HG02870 (cell line): Measurements from ENCODE around the gene ST7.
"Not testable (repeated sequence)": the region's sequence is repeated elsewhere in the genome, so short reads cannot be mapped to it uniquely, and the experiment has no call there.

Experiments used
- ATAC-seq: cut with Tn5 transposase; IDR thresholded peaks from one replicate; pipeline ENCODE4 v1.9.1; 2021; ENCODE audit warnings: mild to moderate bottlenecking, moderate library complexity; ENCODE audit not compliant: unreplicated experiment

Gene ST7

DNA sequence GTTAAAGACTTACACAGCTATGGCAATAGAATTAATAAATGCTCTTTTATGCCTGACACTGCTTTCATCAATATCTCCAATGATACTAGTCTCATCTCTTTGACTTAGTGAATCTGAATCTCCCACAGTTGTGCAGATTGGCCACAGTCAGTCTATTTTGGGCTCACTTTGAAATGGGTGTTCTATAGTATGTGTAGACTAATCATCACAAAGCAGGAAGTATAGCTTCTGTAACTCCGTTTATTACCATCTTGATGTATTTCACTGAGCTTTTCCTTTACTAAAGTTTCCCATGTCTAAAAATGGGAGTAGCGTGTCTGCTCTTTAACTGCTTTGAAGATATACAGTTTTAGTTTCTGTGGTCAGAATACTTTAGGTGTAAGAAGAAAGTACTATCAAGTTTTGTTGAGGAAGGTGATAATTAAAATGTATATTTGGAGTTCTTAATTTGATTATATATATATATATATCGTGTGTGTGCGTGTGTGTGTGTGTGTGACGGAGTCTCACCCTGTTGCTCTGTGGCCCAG, 70.1 kb downstream of the ST7 start:
- peak; percentile 73 for ATAC-seq

DNA sequence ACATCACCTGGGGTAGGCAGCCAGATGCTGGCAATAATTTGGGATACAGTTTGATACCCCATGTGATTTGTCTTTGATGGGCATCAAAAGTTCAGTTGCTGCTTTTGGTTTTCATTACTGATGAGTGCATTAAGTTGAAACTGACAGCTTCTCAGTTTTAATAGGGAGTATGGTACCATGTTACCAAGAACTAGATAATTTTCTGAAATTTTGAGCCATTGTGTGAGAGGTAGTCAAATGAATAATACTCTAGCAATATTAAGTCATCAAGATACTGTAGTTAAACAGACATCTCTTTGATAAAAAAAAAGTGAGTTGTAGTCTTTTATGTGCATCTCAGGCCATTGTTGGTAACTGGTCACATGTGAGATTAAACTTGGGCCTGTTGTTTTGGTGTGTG, 71.5 kb downstream of the ST7 start:
- peak; percentile 41 for ATAC-seq

DNA sequence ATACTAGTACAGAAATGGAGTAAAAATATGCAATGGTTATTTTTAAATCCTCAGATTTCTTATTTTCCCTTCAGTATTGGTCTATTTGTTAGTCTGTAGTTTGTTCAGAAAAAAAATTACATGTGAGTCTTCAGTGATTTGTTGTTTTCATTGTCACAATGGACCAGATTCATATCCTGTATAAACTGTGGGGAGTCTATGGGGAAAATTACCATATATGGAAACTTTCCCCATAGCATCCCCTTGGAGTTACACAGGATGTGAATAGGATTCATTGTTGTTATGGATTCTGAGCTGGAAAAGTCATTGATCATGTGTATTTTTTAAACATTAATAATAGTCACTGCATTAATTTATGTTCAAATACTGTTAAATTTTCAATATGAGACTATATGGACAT, 72.6 kb downstream of the ST7 start:
- ATAC-seq, result no peak

DNA sequence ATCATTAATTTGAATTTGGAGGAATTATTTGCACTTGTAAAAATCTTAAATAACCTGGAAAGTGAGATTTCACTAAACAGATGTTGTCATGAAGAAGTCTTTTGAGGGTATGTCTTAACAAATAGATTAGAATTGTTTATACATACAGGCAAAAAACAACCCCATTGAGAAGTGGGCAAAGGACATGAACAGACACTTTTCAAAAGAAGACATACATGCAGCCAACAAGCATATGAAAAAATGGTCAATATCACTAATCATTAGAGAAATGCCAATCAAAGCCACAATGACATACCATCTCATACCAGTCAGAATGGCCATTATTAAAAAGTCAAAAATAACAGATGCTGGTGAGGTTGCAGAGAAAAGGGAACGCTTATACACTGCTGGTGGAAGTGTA, 77.0 kb downstream of the ST7 start:
- ATAC-seq, result not testable (repeated sequence)

DNA sequence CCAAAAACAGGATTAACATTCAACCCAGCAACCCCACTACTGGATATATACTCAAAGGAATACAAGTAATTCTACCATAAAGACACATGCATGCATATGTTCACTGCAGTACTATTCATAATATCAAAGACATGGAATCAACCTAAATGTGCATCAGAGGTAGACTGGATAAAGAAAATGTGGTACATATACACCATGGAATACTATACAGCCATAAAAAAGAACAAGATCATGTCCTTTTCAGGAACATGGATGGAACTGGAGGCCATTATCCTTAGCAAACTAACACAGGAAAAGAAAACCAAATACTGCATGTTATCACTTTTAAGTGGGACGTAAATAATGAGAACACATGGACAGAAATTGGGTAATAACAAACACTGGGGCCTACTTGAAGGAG, 77.5 kb downstream of the ST7 start:
- not testable (repeated sequence) for ATAC-seq

DNA sequence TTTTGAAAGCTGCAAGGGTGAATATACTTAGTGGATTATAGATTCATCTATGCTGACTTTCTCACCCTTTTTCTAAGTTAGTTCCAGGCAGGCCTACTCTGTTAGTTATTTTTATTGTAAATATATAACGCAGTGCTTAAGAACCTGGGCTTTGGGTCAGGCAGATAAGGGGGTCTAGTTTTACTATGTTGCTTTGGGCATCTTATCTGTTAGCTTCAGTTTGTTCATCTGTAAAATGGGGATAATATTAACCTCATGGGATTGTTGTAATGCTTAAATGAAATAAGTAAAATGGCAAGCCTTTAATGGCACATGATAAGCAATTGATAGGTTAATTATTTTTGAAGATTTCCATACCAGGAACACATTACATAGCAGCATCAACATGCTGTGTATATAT, 79.5 kb downstream of the ST7 start:
- ATAC-seq, result no peak

DNA sequence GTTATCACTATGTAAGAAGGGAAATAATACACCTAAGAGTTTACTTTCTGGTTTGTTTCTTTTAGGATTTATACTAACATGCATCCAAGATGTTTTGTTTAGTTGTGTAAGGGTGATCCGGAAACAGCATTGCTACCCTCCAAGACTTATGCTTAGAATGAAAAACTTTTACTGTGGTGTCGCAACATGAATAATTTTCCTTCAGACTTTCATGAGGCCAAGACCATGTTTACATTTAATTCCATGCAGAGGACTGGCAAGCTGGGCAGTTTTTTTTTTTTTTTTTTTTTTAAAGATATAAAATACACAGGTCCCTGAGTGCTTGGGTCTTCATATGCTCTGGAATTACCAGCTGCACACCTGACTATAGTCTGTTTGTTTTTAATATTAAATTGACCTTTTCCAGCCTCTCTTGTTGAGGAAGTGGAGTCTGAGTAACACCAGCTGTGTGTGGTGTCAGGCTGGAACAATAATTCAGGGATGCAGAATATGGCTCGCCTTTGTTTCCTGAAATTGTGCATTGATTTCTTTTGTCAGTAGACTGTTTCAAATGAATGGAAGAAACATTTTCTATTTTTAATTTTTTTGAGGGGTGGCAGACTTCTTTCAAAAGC, 81.7 kb downstream of the ST7 start:
- ATAC-seq, result no peak

DNA sequence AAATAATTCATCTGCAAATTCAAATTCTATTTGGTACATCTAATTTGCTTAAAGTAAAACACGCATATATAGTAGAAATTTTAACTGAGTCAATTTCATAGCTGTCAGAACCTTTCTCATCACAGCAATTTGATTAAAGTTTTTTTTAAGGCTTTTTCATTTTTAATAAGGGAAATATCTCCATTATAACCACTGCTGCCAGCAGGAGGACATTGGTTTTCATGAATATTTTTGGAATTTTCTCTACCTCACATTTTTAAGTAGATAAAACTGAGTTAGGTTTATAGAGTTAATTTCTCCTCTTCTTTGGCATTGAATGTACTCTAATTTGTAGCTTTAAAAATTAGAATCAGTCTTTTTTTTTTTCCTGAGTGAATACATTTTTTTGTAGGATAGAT, 82.2 kb downstream of the ST7 start:
- no peak for ATAC-seq

DNA sequence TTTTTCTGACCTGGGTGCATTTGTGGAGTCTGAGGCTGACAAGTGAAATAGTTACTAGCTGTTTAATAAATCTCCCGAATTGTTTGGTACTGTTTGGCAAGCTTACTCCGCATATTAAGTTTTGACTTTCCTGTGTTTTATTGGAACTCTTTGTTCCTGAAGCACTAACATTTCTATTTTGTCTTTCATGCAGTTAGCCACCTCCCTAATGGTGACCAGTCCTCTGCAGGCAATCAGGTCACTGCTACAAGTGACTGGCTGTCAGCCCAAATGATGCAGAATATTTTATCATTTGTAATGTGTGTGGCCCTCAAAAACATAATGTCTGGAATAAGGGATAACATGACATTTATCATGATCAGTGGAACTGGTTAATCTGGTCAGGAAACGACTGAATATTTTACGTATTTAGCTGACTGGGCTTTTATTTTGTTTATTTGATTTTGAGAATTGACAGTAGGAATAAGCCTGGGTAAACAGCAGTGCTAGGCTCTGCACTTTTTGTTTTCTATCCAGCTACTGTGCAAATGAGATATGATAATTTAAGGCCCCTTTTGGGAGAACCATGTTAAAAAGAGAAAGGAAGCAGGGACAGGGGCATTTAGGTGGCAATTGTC, 82.9 kb downstream of the ST7 start:
- no peak for ATAC-seq

DNA sequence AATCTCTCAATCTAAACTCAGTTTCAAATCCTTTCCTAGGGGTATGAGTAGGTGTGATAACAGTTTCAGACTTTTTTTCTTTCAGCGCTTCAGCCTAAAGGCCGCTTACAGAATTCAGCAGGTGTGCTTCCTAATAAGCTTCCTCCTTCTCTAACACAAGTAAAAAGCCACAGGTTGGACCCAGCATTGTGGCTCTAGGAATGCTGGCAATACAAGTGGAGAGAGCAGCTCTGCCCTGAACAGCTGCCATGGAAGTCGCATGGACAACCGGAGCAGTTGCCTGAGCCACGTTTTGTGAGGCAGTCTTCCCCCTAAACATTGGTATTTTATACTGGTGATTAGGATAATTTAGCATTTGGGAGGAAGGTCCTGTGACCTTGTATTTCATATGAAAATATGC, 83.5 kb downstream of the ST7 start:
- no peak for ATAC-seq

DNA sequence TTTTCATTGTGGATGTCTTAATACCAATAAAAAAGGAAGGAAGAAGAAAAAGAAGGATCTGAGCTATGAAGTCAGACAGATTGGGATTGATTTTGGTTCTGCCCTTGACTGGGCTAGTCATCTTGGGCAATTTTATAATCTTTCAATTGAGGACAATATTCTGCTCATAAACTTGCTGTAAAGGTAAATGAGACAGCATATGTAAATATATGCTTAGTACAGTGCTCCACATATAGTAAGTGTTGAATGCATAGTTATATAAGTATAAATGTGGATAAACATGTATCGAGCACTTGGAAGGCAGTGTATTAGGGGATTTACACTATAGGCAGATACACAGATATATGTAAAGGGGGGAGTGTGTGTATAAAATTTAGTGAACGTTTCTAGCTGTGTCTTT, 85.1 kb downstream of the ST7 start:
- no peak for ATAC-seq

DNA sequence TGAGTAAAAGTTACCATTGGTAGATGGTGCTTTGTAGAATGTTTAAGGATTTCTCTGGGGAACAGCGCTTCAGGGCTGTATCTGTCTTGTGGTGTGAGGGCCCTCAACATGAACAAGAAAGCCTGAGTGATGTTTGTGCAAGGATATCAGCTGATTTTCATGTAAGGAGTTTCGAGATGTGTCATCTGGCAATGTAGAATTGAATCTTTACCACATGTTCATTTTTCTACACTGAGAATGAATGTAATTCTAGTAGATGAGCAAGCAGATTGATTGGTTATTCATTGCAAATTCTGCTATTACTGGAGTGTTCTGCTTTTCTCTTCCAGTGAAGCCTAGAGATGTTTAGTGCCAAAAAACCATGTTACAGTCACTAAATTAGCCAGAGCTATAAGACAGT, 87.7 kb downstream of the ST7 start:
- ATAC-seq, result peak; percentile 97

DNA sequence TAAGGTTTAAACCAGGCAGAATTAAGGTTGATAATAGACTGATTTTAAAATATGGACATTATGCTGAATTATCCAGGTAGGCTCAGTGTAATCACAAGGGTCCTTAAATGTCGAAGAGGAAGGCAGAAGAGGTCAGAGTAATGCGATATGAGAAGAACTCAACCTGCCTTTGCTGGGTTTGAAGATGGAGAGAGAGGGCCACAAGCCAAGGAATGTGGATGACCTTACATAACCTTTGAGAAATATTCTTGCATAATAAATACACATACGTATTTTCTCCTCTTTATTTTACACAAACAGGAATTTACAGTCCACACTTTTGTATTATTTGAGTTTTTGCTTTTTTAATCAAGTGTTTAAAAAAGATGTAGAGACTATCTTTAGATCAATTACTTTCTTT, 88.5 kb downstream of the ST7 start:
- ATAC-seq, result no peak

DNA sequence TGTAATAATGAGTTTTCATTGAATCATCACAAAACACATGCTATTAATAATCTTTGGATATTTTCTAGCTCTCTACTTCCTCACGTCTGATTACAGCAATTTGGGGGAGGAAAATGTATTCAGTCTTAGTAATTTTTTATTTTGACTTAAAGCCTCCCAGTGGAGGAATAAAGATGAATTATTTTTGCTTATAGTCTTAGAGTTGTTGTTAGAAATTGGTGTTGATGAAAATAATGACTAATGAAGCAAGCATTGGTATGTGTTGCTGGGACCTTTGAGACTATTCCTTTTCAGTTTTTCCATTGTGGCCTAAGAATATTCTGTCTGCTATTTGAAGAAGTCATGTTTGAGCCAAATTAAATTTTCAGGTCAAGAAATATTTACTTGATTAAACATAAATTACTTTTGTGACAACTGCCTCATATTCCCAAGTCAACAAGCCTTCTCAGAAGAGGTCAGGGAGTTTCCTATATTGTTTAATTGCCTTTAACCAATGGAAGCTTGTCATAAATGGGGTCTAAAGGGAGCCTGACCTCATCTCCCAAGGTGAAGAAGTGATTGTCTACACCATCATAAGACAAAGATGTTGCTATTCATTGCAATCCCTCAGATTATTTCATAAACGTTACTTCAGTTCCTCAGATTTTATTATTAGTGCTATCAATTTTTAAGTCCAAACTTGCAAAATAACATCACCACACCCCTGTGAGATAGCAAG, 90.0 kb downstream of the ST7 start:
- ATAC-seq, result no peak

DNA sequence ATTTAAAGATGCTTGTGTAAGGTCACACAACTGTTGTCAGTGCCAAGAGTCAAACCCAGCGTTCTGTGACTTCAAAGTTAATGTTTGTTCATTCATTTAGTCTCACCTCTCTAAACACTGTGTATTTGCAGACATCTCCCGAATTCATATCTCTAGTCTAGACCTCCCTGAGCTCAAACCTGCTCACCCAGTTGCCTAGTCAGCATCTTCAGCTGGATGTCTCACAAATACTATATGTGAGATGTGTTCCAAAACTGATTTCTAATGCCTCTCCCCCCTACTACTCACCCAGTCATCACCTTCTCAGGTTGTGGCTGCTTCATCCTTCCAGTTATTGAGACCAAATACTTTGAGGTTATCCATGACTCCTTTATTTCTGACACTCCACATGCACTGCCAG, 91.4 kb downstream of the ST7 start:
- ATAC-seq, result no peak

DNA sequence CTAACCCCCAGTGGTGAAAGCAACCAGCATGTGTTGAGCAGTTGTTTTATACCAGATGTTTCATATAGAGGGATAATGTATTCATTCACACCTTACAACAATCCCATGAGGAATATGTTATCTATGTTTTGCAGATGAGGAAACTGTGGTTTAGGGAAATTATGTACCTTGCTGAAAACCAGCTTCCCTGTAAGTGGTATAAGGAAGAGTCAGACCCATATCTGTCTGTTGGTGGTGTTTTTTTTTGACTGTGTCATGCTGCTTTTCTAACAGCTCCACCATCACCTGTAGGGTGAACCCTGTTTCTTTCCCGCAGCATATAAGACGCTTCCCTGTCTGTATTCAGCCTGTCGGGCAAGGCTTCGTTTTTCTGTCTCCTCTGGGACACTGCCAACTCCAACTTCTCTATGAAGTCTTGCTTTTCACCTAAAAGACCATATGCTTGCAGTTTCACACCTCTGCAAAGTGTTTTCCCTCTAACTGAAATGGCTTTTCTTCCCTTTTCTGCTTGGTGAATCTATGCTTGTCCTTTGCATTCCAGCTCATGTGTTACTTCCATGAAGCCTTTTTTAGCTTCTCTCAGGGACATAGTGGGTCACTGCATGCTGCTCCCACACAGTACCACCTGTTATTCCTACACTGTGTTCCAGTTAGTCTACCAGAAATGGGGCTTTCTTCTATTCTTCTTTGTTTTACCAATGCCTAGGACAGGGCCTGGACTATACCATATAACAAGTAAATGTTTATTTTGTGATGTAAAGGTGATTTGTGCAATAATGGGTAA, 92.8 kb downstream of the ST7 start:
- no peak for ATAC-seq

DNA sequence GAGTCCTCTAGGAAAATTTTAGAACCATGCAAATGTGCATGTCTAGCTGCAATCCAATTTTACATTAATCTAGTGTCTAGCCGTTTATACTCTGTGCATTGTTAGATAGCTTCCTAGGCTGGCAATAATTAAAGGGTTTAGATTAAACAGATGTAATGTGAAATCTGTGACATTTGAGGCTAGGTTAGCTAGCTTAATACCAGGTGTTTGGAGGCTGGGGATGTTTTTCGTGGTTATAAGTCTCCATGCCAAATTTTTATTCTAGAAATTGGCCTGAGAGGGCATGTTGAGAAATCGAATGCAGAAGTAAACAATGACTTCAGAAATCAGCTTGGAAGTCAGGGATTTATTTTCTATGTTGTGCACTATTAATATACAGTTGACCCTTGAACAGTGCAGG, 94.2 kb downstream of the ST7 start:
- ATAC-seq, result no peak

DNA sequence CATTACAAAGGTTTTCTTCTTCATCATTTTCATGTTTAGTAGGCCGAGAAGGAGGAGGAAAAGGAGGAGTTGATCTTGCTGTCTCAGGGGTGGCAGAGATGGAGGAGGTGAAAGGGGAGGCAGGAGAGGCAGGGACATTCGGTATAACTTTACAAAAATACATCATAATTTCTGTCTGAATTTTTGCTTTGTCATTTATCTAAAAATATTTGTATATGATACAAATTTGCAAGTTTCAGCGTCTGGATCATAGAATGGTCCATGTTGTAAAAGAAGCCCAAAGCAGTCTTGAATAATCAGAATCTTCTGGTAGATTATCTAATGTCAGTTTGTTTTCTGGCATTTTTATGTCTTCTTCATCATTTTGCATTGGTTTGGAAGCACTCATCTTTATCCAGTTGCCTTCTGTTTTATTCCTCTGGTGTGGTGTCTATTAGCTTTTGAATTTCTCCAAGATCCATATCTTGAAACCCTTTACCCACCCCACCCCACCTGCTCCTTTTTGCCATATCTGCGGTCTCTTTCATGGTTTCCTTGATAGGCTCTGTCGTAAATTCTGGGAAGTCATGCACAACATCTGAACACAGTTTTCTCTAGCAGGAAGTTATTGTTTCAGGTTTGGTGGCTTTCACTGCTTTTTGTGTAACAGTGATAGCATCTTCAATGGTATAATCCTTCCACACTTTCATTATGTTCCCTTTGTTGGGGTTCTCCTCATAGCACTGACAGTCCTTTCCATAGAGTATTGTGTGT, 95.0 kb downstream of the ST7 start:
- ATAC-seq, result no peak

DNA sequence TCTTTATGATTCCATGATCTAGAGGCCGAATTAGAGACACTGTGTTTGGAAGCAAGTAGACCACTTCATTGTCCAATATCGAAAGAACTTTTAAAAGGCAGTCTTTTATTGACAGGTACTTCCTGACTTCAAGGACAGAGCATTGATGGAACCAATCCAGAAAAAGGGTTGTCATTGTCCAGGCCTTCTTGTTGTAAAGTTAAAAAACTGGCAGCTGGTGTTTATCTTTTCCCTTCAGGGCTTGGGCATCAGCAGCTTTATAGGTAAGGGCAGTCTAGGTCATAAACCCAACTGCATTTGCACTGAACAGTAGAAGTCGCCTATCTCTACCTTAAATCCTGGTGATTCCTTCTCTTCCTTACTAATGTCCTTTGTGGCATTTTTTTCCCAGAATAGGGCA, 95.6 kb downstream of the ST7 start:
- no peak for ATAC-seq

DNA sequence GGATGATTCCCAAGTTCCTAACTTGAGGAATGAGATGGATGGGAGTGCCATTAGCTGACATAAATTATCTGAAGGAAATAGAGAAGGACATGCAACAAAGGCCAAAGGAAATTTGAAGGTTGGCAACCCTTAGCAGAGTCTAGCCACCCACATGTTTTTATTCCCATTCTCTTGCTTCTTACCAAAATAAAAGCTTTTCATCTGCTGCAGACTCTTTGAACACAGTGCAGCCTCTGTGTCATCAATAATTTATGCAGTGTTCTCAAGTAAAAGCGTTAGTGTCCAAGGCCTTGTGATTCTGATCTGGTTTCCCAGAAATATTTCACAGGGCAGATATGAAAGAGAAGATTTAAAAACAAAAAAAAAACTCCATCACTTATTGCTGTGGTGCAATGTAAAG, 98.5 kb downstream of the ST7 start:
- no peak for ATAC-seq

DNA sequence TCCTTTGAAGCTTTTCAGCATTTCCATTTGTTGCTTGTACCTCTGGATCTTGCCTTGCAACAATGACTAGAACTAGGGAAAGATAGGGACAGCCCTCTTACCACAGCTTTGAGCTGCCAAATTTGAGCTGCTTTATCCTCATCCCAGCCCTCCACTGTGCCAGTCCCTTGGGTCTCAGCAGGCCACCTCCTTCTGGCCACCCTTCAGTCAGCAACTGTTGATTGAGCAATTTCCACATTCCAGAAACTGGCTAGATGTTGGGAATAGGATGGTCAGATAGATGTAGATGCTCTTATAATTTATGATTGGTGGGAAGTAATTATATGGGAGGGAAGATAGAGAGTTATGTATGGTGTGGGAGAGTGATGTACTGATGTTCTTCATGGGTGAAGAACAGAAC, 100.1 kb downstream of the ST7 start:
- ATAC-seq, result no peak
